ENCODE measurements around the gene KLK2. TPM values are rescaled to one million over a fixed set of nuclear protein-coding genes. Genes with fewer than 3 reads are reported as not detected.

KLK2 gene
- total RNA-seq, 1 experiment from 2014 or later: not detected

GRCh38 chr19:50877338-50877737 is 4.1 kb downstream of the KLK2 start:
- H3K4me2 ChIP-seq (ENCODE audit: low read length): no peak overlapping the region
- no peak overlapping the region for H3K27ac ChIP-seq (ENCODE audit: low read length)
- ChIA-PET POLR2A (ENCODE audit: unreplicated experiment) (no interaction called here), CTCF (no interaction called here)
- no peaks in the 10 kb centered on the region for H3K79me2 ChIP-seq (ENCODE audit: low read length)
- H3K4me3 ChIP-seq (ENCODE audit: low read length): no peak overlapping the region
- H3K9me3 ChIP-seq (ENCODE audit: low read length): no peaks in the 10 kb centered on the region
- no peak overlapping the region for H3K9ac ChIP-seq (ENCODE audit: low read length)
- no TSS peak for BruUV-seq (replicated peaks)
- H3K27me3 ChIP-seq (ENCODE audit: low read length): peaks cover 100% of the 10 kb centered on the region
- H2AFZ ChIP-seq (ENCODE audit: low read length): no peak overlapping the region
- H3F3A ChIP-seq (ENCODE audit: low read length, unreplicated experiment): no peaks in the 10 kb centered on the region
- TF ChIP-seq CTCF (conservative IDR thresholded peaks at IDR 0.05; ENCODE audit: low read depth, low read length): no peak
- no peak for TF ChIP-seq EZH2phosphoT487 (IDR thresholded peaks at IDR 0.05; ENCODE audit: borderline replicate concordance, low read length)
- TF ChIP-seq EZH2 (IDR thresholded peaks at IDR 0.05; ENCODE audit: low read length, unreplicated experiment): no peak
- ATAC-seq (no peak), DNase-seq (no peak)
- intact Hi-C loops (cut with micrococcal nuclease): no loop called here
- H3K36me3 ChIP-seq (ENCODE audit: low read depth, low read length): no peaks in the 10 kb centered on the region
- H3K9me2 ChIP-seq (replicated peaks; ENCODE audit: low read length): no peaks in the 10 kb centered on the region
- H3K4me1 ChIP-seq (ENCODE audit: insufficient read depth, low read length): no peaks in the 10 kb centered on the region
- H4K20me1 ChIP-seq (ENCODE audit: low read length): no peaks in the 10 kb centered on the region

GRCh38 chr19:50878851-50879250 is 5.6 kb downstream of the KLK2 start:
- no peaks in the 10 kb centered on the region for H3K79me2 ChIP-seq (ENCODE audit: low read length)
- H3K27ac ChIP-seq (ENCODE audit: low read length): no peak overlapping the region
- intact Hi-C loops (cut with micrococcal nuclease): no loop called here
- H3K9ac ChIP-seq (ENCODE audit: low read length): no peak overlapping the region
- H3K9me3 ChIP-seq (ENCODE audit: low read length): no peaks in the 10 kb centered on the region
- ChIA-PET CTCF (no interaction called here), POLR2A (ENCODE audit: unreplicated experiment) (no interaction called here)
- H3K9me2 ChIP-seq (replicated peaks; ENCODE audit: low read length): no peaks in the 10 kb centered on the region
- TF ChIP-seq CTCF (conservative IDR thresholded peaks at IDR 0.05; ENCODE audit: low read depth, low read length) (no peak), EZH2phosphoT487 (IDR thresholded peaks at IDR 0.05; ENCODE audit: borderline replicate concordance, low read length) (no peak), EZH2 (IDR thresholded peaks at IDR 0.05; ENCODE audit: low read length, unreplicated experiment) (no peak)
- H3K27me3 ChIP-seq (ENCODE audit: low read length): peaks cover 100% of the 10 kb centered on the region
- H3K4me1 ChIP-seq (ENCODE audit: insufficient read depth, low read length): no peaks in the 10 kb centered on the region
- ATAC-seq (no peak), DNase-seq (no peak)
- no peak overlapping the region for H3K4me2 ChIP-seq (ENCODE audit: low read length)
- no peak overlapping the region for H2AFZ ChIP-seq (ENCODE audit: low read length)
- no peaks in the 10 kb centered on the region for H3K36me3 ChIP-seq (ENCODE audit: low read depth, low read length)
- H3K4me3 ChIP-seq (ENCODE audit: low read length): no peak overlapping the region
- no TSS peak for BruUV-seq (replicated peaks)
- no peaks in the 10 kb centered on the region for H3F3A ChIP-seq (ENCODE audit: low read length, unreplicated experiment)
- H4K20me1 ChIP-seq (ENCODE audit: low read length): no peaks in the 10 kb centered on the region

- CTCF ChIA-PET: no interaction called here
Measured at GRCh38 chr19:50880241-50880640, 7.0 kb downstream of the KLK2 start.

More at GRCh38 chr19:50880241-50880640, 7.0 kb downstream of the KLK2 start:
- H3K27me3 ChIP-seq (ENCODE audit: low read length): peaks cover 96% of the 10 kb centered on the region
- H4K20me1 ChIP-seq (ENCODE audit: low read length): no peaks in the 10 kb centered on the region
- intact Hi-C loops (cut with micrococcal nuclease): no loop called here
- H3K4me3 ChIP-seq (ENCODE audit: low read length): no peak overlapping the region
- H3K9me2 ChIP-seq (replicated peaks; ENCODE audit: low read length): no peaks in the 10 kb centered on the region
- H3K9me3 ChIP-seq (ENCODE audit: low read length): no peaks in the 10 kb centered on the region
- H3K27ac ChIP-seq (ENCODE audit: low read length): no peak overlapping the region
- no TSS peak for BruUV-seq (replicated peaks)
- ATAC-seq: no peak
- no peaks in the 10 kb centered on the region for H3K36me3 ChIP-seq (ENCODE audit: low read depth, low read length)
- POLR2A ChIA-PET (ENCODE audit: unreplicated experiment): no interaction called here
- no peak for TF ChIP-seq CTCF (conservative IDR thresholded peaks at IDR 0.05; ENCODE audit: low read depth, low read length)
- no peak for TF ChIP-seq EZH2 (IDR thresholded peaks at IDR 0.05; ENCODE audit: low read length, unreplicated experiment)
- DNase-seq: no peak
- no peak overlapping the region for H3K9ac ChIP-seq (ENCODE audit: low read length)
- H3K79me2 ChIP-seq (ENCODE audit: low read length): no peaks in the 10 kb centered on the region
- H2AFZ ChIP-seq (ENCODE audit: low read length): no peak overlapping the region
- H3F3A ChIP-seq (ENCODE audit: low read length, unreplicated experiment): no peaks in the 10 kb centered on the region
- no peak overlapping the region for H3K4me2 ChIP-seq (ENCODE audit: low read length)
- H3K4me1 ChIP-seq (ENCODE audit: insufficient read depth, low read length): 0 out of 2 replicates have a peak, but pooled peaks cover under 1% of the 10 kb centered on the region
